NCI-H2029 treated with DMSO at 0.1 percent for 48 hours (cell line): ENCODE data around the gene CACNA1G.

ENCODE experiments used
- DNase-seq: peaks from one replicate; lab custom pipeline; 2025; lab: John Stamatoyannopoulos, UW

The CACNA1G gene

GRCh38 chr17:50568659-50569058 is 8.1 kb downstream of the CACNA1G start:
- DNase-seq: no peak

GRCh38 chr17:50569592-50569991 is 9.1 kb downstream of the CACNA1G start:
- no peak for DNase-seq

DNA sequence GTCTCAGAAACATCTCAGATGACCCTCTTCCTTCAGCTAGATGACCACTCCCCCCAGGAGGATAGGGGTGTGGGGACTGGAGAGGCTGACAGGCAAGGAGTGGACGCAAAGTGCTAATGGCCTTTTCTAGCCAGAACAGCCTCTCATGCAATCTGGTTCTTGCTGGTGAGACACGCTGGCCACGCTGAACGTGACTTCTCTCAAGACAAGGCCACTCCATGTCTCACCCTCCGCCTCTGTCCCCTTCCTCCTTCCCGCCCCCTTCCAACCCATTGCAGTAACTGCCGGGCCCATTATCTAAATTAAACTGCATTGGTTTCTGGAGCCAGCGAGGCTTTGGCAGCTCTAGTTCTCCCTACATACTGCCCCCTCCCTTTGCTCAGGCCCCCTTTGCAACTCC is 9.5 kb downstream of the CACNA1G start:
- DNase-seq: no peak

GRCh38 chr17:50570528-50570927 is 10.0 kb downstream of the CACNA1G start:
- no peak for DNase-seq

DNA sequence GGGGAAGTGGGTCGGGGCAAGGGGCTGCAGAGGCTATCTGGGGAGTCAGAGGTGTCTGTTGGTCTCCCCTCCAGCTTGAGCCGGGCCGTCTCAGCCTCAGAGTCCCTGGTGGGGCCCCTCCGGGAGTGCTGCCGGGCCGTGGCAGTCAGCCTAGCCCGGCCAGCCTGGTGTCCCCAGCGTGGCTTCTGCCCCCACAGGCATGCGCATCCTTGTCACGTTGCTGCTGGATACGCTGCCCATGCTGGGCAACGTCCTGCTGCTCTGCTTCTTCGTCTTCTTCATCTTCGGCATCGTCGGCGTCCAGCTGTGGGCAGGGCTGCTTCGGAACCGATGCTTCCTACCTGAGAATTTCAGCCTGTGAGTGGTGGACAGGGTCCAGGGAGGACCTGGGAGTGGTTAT is 11.2 kb downstream of the CACNA1G start:
- no peak for DNase-seq

GRCh38 chr17:50572541-50572940 is 12.0 kb downstream of the CACNA1G start:
- DNase-seq: no peak

- no peak for DNase-seq
Measured at GRCh38 chr17:50573866-50574611, 13.5 kb downstream of the CACNA1G start.

DNA sequence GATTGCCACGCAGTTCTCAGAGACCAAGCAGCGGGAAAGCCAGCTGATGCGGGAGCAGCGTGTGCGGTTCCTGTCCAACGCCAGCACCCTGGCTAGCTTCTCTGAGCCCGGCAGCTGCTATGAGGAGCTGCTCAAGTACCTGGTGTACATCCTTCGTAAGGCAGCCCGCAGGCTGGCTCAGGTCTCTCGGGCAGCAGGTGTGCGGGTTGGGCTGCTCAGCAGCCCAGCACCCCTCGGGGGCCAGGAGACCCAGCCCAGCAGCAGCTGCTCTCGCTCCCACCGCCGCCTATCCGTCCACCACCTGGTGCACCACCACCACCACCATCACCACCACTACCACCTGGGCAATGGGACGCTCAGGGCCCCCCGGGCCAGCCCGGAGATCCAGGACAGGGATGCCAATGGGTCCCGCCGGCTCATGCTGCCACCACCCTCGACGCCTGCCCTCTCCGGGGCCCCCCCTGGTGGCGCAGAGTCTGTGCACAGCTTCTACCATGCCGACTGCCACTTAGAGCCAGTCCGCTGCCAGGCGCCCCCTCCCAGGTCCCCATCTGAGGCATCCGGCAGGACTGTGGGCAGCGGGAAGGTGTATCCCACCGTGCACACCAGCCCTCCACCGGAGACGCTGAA is 15.2 kb downstream of the CACNA1G start:
- DNase-seq: no peak

DNA sequence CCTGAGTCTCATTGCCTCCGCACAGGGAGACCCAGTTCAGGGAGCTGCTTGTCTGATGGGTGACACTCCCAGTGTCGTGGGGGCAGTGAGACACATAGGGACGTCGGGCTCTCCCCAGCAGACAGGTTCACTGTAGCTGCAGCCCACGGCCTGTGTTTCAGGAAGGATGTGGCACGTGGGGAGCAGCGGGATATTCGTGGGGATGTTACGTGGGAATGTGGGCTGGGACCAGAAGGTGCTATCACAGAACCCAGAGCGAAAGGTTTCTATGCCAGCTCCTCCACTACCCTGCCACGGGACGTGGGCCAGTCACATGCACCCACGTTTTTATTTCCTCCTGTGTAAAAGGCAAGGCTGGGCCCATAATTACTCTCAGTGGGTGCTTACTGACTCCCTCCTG is 16.3 kb downstream of the CACNA1G start:
- DNase-seq: no peak

DNA sequence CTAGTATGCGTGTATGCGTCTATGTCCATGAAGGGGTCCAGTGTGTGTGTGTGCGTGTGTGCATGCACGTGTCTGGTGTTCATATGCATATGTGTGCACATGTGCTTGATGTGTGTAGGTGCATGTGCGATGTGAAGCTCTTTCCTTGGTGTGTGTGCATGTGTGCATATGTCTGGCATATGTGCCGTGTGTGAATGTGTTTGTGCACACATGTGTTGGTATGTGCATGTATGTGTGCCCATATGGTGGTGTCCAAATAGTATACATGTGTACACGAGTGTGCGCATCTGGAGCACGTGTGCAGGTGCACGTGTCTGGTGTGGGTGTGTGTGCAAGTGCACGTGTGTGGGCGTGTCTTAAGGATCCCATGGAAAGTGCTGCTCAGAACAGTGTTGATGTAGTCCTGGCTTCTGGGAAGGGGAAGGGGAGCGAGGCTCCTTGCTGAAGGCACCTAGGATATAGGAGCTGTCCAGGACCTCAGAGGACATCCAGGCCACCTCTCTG is 17.0 kb downstream of the CACNA1G start:
- DNase-seq: no peak

DNA sequence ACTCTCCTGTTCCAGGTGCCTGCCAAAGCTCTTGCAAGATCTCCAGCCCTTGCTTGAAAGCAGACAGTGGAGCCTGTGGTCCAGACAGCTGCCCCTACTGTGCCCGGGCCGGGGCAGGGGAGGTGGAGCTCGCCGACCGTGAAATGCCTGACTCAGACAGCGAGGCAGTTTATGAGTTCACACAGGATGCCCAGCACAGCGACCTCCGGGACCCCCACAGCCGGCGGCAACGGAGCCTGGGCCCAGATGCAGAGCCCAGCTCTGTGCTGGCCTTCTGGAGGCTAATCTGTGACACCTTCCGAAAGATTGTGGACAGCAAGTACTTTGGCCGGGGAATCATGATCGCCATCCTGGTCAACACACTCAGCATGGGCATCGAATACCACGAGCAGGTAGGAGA is 17.7 kb downstream of the CACNA1G start:
- DNase-seq: no peak

GRCh38 chr17:50579399-50579798 is 18.9 kb downstream of the CACNA1G start:
- DNase-seq: no peak

GRCh38 chr17:50580646-50581045 is 20.1 kb downstream of the CACNA1G start:
- DNase-seq: no peak

DNA sequence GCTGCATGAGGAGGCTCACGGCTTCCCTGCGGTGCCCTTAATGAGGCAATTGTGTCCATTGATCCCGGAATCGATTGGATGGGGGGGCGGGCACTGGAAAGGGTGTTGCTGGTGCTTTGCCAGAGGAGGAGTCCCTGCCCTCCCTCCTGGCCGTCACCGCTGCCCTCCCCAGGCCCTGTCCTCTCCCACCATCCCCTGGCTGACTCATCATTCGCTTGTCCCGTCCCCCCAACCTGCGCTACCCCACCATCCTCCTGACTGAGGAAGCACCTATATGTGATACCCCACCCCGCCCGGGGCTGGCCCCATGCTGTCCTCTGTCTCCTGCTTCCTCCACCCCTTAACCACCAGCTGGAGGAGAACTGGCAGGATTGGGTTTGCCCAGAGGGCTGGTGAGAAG is 20.8 kb downstream of the CACNA1G start:
- no peak for DNase-seq

DNA sequence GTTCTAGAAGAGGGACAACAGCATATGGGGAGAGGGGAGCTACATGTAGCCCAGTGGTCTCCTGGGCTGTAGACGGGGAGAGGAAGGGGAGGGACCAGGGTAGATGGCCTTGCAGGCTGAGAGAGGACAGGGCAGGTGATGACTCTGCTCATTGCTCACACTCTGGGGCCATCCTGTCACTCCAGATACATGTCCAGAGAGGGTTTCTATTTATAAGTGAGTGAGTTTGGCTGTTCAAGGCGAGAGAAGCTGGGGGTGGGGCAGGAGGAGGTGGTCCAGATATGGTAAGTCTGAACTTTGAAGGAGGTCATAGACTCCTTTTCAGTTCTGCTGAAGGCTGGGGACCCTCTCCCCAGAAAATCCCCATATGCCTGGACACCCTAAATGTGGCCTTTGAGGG is 22.2 kb downstream of the CACNA1G start:
- no peak for DNase-seq

GRCh38 chr17:50583641-50584040 is 23.1 kb downstream of the CACNA1G start:
- no peak for DNase-seq

- DNase-seq: no peak
Measured at GRCh38 chr17:50584116-50584515, 23.6 kb downstream of the CACNA1G start.

GRCh38 chr17:50584749-50585148 is 24.2 kb downstream of the CACNA1G start:
- no peak for DNase-seq

- no peak for DNase-seq
Measured at GRCh38 chr17:50585346-50585745, 24.8 kb downstream of the CACNA1G start.

GRCh38 chr17:50585891-50586290 is 25.4 kb downstream of the CACNA1G start:
- no peak for DNase-seq

DNA sequence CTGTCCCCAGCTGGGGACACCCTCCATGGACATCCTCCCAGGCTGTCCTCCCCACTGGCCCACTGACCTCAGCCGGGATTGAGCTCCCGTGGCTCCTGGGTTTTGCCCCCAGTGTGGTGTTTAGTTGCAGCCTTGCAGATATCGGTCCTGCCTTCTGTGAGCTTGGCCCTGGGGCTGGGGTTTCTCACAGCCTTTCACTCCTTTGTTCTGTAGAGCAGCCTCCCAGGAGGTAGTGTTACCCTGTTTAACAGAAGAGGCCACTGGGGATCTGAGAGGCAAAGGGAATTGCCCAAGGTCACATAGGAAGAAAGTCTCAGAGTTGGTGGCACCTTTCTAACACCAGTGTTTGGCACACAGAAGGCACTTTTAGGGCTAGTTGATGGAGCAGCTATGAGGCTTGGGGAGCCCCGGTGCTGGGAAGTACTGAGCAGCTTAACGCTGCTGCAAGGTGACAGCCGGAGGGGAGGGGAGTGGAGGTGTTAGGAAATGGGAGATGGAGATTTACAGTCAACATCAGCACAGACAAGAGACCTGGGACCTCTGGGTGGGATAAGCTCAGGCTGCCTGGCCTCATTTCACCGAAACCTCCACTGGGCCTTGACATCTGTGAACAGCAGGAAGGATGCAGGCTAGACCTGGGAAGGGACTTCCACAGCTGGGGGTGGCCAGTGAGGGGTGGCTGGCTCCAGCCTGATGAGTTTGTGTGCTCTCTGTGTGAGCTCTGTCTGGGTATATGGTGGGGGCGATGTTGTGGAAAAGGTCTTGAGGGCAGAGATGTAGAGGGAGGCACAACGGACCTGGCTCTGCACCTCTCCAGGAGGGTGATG is 26.1 kb downstream of the CACNA1G start:
- DNase-seq: no peak

GRCh38 chr17:50587571-50587970 is 27.1 kb downstream of the CACNA1G start:
- DNase-seq: no peak
